DMS79 (cell line): ENCODE results near the gene DEFB128.

Experiments
- DNase-seq: peaks from one replicate; lab custom pipeline; 2025; lab: John Stamatoyannopoulos, UW

The DEFB128 gene

DNA sequence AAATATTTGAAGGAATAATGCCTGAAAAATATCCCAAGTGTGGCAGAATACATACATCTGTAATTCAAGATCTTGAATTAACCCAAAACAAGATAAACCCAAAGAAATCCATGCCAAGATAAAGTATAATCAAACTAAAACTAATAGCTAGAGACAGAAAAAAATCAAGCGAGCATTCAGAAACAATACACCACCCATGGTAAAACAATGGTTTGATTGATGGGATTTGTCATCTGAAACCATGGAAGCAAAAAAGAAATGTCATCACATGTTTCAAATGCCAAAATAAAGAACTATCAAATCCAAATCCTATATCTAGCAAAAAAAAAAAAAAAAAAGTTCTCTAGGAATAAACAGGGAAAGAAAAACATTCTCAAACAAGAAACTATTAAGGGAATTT, 37.4 kb downstream of the DEFB128 start:
- no peak for DNase-seq

DNA sequence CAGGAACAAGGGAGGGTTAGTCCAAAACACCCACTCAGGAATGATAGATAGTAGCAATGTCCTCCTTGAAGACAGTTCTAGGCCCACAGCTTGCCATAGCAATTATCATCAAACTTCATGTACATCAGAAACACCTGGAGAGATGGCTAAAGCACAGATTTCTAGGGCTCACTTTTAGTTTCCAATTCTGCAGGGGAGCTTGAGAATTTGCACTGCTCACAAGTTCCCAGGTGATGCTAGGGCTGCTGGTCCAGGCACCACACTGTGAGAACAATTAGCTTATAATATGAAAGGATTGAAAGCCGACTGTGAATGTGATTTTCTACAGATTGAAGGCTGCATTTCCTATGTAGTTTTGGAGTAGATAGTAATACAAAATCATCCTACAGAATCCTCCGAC, 43.6 kb downstream of the DEFB128 start:
- DNase-seq = no peak

DNA sequence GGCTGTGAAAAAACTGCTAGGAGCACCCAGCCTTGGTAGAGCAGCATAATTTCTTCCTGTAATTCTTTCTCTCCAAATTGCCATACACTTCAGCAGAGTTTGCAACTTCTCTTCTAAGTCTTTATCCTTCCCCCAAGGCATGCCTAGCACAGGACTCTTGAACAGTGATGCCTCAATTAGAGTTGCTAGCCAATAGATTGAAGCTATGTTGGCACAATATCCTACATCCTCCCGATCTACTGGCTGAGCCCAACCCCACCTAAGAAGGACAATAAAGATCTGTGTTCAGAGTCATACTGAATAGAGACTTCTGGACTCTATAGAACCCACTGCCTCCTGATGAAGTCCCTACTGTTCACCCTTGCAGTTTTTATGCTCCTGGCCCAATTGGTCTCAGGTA, 47.2 kb downstream of the DEFB128 start, which contains the start of gene DEFB126:
DEFB126 (plus strand) TSS at position 301 of the 400 bp plus-strand sequence; CDS start at position 340, 39 bp downstream.
- no peak for DNase-seq
